NT2/D1 (cell line): ENCODE measurements around the gene ZNF580.

ENCODE experiments used
- DNase-seq: peaks from one replicate; pipeline ENCODE4 v3.0.0-alpha.2; 2011; ENCODE audit warnings: low read depth, low spot score
- H3K27me3 ChIP-seq: 2 replicates; pipeline ENCODE4 v1.6.0; 2011; ENCODE audit warnings: mild to moderate bottlenecking; ENCODE audit not compliant: insufficient read length, insufficient read depth
- H3K36me3 ChIP-seq: 2 replicates; pipeline ENCODE4 v1.6.1; 2011; ENCODE audit warnings: mild to moderate bottlenecking, low read length, mixed read lengths; ENCODE audit not compliant: insufficient read depth, insufficient read length
- H3K4me1 ChIP-seq: 2 replicates; pipeline ENCODE4 v1.5.1; 2011; ENCODE audit not compliant: insufficient read depth, insufficient read length
- H3K4me3 ChIP-seq: 2 replicates; pipeline ENCODE4 v1.5.1; 2011; ENCODE audit warnings: low read depth; ENCODE audit not compliant: insufficient read length
- H3K9ac ChIP-seq: 2 replicates; pipeline ENCODE4 v1.6.0; 2011; ENCODE audit warnings: low read depth; ENCODE audit not compliant: insufficient read length
- H3K9me3 ChIP-seq: 2 replicates; pipeline ENCODE4 v1.5.1; 2011; ENCODE audit warnings: mild to moderate bottlenecking, low read length; ENCODE audit not compliant: insufficient read depth
- SUZ12 ChIP-seq: IDR thresholded peaks from 2 replicates; pipeline ENCODE4 v1.6.1; 2011; ENCODE audit not compliant: insufficient read length, insufficient read depth; ENCODE audit errors: extremely low read depth
- YY1 ChIP-seq: IDR thresholded peaks from 2 replicates; pipeline ENCODE4 v1.6.1; 2011; ENCODE audit not compliant: insufficient read length, insufficient read depth
- ZNF274 ChIP-seq: IDR thresholded peaks from 2 replicates; pipeline ENCODE4 v1.6.1; 2011; ENCODE audit warnings: mild to moderate bottlenecking, low read depth, low read length

The ZNF580 gene

DNA sequence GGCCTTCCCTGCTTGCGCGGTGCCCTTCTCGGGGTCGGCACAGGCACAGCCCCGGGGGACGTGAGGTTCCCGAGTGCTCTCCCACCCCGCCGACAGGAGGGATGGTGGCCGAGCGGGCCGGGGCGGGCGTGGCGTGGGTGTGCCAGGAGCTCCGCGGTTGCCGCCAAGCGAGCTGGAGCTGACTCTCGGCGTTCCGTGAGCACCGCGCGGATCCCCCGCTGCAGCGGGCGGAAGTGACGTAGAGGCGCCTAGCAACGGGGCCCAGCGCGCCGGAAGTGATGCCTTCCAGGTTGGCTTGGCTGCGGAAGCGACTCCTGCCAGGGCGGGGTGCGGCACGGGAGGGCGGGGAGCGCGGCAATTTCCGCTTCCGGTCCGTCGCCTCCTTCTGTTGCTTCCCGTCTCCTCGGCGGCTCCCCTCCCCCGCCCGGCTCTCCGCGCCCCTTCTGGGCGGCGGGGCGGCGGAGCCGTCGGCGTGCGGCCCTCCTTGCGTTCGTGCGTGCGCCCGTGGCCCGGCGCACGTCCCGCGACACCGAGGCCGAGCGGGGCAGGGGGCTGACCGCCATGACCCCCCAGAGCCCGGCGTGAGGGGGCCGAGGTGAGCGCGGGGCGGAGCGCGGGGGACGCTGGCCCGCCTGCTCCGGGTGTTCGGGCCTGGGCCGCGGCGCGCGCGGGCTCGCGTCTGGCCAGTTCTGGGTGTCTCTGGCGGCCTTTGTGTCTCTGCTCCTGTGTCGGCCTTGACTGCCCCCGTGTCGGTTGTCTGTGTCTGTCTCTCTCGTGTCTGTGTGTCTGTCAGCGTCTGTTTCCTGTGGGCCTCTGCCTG lies 34.2 kb downstream of the ZNF580 start, which contains the start of gene EPN1:
Gene EPN1, plus strand, starts transcription at position 386 of the 820 bp plus-strand sequence. CDS start 3,402 bp downstream, outside the sequence.
- Histone ChIP-seq H3K9me3 (no peaks in the 10 kb centered on the region), H3K4me3 (peak within 1 kb of the TSS; percentile 93), H3K4me1 (peaks cover 4% of the 10 kb centered on the region), H3K36me3 (peaks cover 58% of the 10 kb centered on the region), H3K27me3 (no peaks in the 10 kb centered on the region), H3K9ac (peak within 1 kb of the TSS; percentile 99)
- TF ChIP-seq ZNF274 (no peak), YY1 (no peak), SUZ12 (no peak)
- peak; percentile 90 for DNase-seq

- DNase-seq: no peak
- no peaks in the 10 kb centered on the region for H3K27me3 ChIP-seq
- H3K4me1 ChIP-seq: peaks cover 5% of the 10 kb centered on the region
- TF ChIP-seq ZNF274 (no peak), SUZ12 (no peak), YY1 (no peak)
- peaks cover 58% of the 10 kb centered on the region for H3K36me3 ChIP-seq
- H3K9ac ChIP-seq: peak overlapping the region; percentile 99
- peak overlapping the region; percentile 93 for H3K4me3 ChIP-seq
- H3K9me3 ChIP-seq: no peaks in the 10 kb centered on the region
Measured at GRCh38 chr19:55675661-55676354, 35.0 kb downstream of the ZNF580 start.

GRCh38 chr19:55676383-55676782 lies 35.6 kb downstream of the ZNF580 start:
- Histone ChIP-seq H3K9me3 (no peaks in the 10 kb centered on the region), H3K27me3 (no peaks in the 10 kb centered on the region), H3K4me3 (no peak overlapping the region), H3K9ac (peak overlapping the region; percentile 3), H3K36me3 (peaks cover 63% of the 10 kb centered on the region), H3K4me1 (peaks cover 8% of the 10 kb centered on the region)
- TF ChIP-seq YY1: no peak
- TF ChIP-seq SUZ12: no peak
- TF ChIP-seq ZNF274: no peak
- DNase-seq: no peak

GRCh38 chr19:55676889-55677505 lies 36.2 kb downstream of the ZNF580 start:
- Histone ChIP-seq H3K36me3 (peaks cover 67% of the 10 kb centered on the region), H3K4me1 (peaks cover 8% of the 10 kb centered on the region)

GRCh38 chr19:55677572-55678028 lies 36.8 kb downstream of the ZNF580 start:
- Histone ChIP-seq H3K36me3 (peaks cover 68% of the 10 kb centered on the region), H3K27me3 (no peaks in the 10 kb centered on the region), H3K4me3 (no peak overlapping the region), H3K9ac (no peak overlapping the region), H3K9me3 (no peaks in the 10 kb centered on the region), H3K4me1 (peaks cover 8% of the 10 kb centered on the region)
- TF ChIP-seq SUZ12: no peak
- TF ChIP-seq YY1: no peak
- no peak for TF ChIP-seq ZNF274
- DNase-seq: no peak

More at GRCh38 chr19:55676889-55677505, 36.2 kb downstream of the ZNF580 start:
- Histone ChIP-seq H3K27me3 (no peaks in the 10 kb centered on the region), H3K9me3 (no peaks in the 10 kb centered on the region), H3K4me3 (no peak overlapping the region), H3K9ac (peak overlapping the region; percentile 26)
- TF ChIP-seq YY1: no peak
- no peak for TF ChIP-seq ZNF274
- no peak for TF ChIP-seq SUZ12
- DNase-seq: no peak

GRCh38 chr19:55678121-55678671 lies 37.4 kb downstream of the ZNF580 start:
- TF ChIP-seq YY1: no peak
- no peak for TF ChIP-seq ZNF274
- TF ChIP-seq SUZ12: no peak

More at GRCh38 chr19:55678121-55678671, 37.4 kb downstream of the ZNF580 start:
- Histone ChIP-seq H3K36me3 (peaks cover 68% of the 10 kb centered on the region), H3K4me1 (peaks cover 8% of the 10 kb centered on the region), H3K9ac (no peak overlapping the region), H3K4me3 (no peak overlapping the region), H3K27me3 (no peaks in the 10 kb centered on the region), H3K9me3 (no peaks in the 10 kb centered on the region)
- DNase-seq: no peak
